GM18517 (cell line): ENCODE data around the gene AFAP1L2.

Experiments
- ATAC-seq: cut with Tn5 transposase; IDR thresholded peaks from one replicate; pipeline ENCODE4 v1.9.1; 2021; ENCODE audit warnings: mild to moderate bottlenecking, moderate library complexity; ENCODE audit not compliant: unreplicated experiment

The AFAP1L2 gene

DNA sequence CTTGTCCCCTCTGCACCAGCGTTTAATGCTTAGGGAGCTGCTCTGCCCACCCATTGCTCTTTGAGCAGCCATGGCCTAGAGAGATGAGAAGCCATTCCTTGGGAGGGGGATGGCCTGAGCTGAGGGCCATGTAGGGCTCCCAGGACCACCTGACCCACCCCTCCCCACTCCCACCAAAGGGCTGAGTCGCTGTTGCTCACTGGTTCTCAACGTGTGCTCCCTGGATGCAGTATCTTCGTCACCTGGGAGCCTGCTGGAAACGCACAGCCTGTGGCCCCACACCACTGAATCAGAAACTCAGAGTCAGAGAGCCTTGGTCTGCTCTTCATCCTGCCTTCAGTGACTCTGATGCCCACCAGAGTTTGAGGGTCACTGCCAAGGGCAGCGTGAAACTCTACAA, 128.2 kb downstream of the AFAP1L2 start:
- ATAC-seq, result no peak

DNA sequence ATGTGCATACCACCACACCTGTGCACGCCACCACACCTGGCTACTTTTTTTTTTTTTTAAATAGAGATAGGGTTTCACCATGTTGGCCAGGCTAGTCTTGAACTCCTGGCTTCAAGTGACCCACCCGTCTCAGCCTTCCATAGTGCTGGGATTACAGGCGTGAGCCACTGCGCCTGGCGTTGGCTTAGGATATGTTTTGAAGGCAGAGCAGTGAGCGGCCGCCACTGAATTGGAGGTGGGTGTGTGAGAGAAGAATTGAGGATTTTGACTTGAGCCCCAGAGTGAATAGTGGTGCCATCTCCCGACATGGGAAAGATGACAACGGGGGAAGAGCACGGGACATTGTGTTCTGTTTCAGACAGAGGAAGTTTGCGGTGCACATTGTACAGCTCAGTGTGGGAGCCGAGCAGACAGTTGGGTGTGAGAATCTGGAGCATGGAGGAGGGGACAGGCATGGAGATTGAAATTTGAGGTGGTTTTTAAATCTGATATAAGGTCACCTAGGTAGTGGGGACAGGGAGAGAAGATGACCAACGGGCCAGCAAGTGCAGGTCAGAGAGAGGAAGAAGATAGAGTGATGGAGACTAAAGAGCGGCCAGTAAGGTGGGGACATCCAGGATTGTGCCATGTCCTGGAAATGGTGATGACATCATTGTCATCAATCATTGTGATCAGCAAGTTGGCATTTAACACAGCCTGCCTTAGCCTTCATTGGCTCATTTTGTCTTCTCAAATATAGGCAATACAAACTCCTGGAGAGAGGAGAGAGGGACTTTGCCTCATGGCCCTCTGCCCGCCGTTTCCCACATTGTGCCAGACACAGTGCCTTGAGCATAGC, 129.5 kb downstream of the AFAP1L2 start:
- no peak for ATAC-seq

DNA sequence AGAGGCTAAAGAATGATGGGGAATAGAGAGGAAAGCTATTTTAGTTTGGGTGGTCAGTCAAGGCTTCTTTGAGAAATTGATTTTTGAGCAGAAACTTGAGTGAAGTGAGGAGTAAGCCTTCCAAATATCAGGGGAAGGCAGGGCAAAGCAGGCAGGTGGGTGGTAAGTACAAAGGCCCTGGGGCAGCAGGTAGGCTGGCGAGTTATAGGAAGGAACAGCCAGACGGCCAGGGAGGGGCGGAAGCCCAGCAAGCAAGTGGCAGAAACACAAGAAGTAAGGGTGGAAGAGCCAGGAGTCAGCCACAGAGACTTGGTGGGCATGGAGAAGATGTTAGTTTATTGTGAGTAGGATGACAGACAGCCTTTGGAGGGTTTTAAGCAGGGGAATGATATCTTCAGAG, 130.4 kb downstream of the AFAP1L2 start:
- ATAC-seq, result no peak

DNA sequence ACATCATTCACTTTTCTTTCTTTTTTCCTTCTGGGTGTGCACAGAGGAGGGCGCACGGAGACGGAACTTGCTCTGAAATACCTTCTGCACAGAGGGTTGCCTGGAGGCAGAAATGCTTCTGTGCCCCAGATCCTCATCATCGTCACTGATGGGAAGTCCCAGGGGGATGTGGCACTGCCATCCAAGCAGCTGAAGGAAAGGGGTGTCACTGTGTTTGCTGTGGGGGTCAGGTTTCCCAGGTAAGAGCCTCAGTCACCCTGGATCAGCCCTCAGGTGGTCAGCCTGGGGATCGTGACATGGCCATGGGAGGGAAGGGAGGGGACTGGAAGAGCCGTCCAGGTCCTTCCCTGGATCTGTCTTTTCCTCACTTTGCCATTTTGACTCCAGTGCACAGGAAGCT, 131.6 kb downstream of the AFAP1L2 start:
- no peak for ATAC-seq

DNA sequence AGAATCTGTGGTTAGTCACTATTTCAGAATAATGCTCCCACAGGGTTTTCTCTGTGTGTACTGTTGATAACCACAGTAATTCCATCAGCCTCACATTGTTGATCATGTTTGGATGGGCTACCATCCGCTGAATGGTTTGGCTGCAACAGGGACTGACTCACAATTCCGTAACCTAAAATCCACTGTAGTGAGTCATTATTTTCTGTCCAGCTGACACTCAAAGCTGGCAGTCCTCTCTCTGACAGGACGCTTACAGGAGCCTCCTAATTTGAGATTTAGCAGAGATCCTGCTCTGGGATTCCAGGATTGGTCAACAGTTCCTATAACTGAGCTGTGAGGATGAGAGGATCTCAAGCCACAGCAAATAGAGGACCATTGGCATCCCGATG, 132.5 kb downstream of the AFAP1L2 start:
- ATAC-seq, result no peak

DNA sequence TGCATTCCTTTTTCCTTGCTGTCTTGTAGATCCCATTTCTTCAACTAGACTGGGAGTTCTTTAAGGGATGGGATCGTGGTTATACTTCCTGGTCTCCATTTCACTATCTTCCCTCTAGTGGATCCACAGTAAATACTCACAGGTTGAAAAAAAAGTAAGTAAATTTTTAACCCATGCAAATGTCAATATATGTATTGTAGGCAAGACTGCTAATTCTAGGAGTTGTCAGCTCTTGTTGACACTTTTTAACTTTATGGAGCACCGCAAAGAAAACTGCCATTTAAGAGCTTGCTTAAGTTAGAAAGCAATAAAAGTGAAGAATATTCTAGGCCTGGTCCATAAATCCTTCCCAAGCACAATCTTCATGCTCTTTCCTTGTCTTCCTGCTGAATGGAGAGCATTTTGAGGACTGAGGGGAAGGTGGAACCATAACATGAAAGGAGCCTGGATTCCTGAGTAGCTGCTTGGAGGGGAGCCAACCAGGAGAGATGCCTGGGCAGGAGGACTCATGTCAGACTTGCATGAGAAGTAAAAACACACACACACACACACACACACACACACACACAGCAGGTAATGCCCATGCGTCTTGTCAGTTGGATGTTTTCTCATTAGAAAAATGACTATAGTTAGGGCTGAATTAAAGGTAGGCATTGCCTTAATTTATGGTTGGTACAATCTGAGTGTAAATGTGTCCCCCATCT, 133.1 kb downstream of the AFAP1L2 start:
- no peak for ATAC-seq

DNA sequence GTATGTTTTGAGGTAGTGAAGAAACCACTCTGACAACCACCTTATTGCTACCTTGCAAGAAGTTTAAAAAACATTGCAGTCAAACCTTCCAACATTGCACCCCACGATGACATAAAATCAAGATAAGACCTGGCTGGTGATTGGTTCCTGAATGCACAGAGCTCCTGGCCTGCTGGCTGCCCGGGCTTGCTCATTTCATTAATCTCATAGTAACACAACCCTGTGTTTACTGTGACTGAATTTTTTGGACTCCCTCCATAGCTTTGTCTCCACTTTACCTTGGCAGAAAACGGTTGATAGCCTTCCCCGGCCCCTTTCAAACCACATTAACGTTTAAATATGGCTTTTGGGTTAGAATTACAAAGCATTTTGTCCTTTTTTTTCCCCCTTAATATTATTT, 137.8 kb downstream of the AFAP1L2 start:
- no peak for ATAC-seq

DNA sequence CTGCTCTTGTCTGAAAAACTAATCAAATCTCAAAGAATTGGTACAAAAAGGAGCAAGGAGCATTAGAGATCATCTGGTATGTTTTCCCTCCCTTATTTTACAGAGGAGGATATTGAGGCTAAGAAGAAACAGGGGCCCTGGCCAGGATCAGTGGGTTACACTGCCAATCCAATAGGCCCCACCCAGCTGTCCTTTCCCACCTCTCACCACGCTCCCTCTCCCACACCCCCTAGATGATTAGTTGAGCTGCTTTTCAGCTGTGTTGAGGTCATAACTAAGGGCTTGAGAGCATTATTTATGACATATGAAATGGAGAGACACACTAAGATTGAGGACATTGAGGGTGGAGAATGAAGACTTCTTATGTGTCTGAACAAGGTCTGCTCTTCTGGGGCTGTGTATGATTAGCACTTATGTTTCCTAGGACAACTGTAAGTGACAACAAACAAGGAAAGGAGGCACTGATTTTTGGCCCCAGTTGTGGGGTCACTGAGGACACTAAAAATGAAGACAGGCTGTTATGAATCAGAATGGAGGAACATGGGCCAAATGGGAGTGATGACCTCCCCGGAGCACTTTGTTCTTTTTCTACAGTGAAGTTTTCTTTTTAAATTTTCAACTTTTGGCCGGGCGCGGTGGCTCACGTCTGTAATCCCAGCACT, 138.8 kb downstream of the AFAP1L2 start:
- ATAC-seq, result no peak

DNA sequence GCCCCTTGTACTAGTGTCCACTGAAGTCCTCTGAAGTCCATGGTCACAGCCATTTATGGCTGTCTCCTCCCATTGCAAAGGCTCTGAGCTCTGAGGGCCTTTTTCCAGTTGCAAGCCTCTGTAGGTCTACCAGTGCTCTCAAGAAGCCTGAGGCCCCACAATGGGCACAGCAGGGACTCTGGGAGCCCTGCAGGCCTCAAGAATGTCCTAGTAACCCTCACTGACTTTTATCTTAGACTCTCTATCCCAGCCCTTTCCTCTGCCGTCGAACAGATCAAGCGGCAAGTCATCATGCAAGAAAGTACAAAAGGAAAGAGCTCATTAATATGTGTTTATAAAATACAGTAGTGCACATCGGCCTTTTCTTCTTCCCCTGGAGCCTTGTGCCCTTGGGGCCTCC, 141.8 kb downstream of the AFAP1L2 start:
- ATAC-seq, result no peak

DNA sequence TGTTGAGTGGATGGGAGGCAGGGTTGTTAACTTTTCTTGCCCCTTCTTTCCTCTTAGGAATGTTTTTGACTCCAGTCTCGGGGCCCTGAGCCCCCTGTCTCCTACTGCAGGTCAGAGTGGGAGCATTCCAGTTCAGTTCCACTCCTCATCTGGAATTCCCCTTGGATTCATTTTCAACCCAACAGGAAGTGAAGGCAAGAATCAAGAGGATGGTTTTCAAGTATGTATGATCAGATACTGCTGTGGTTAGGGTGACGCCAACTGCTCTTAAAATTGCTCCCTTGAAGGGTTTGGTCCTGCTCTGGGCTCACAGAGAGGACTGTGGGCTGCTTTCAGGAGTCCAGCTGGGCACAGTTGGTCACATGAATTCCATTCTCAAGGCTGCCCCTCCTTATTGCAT, 143.2 kb downstream of the AFAP1L2 start:
- ATAC-seq, result no peak

DNA sequence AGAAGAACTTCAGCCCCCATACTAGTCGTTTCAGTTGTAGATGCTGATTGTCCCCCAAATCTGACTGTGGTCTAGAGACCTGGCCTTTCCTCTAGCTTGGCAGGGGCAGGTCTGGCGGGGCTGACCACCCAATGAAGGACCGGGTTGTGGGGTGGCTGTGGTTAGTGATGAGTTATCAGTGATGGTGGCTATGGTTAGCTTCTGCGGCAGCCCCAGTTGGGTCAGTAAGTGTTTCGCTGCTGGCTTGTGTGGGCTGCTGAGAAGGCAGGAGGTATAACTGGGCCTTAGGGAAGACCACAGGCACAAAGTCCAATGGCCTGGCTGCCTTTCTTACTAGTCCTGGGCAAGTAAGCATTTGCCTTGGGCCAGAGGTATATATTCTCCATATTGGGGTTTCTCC, 143.9 kb downstream of the AFAP1L2 start:
- no peak for ATAC-seq

DNA sequence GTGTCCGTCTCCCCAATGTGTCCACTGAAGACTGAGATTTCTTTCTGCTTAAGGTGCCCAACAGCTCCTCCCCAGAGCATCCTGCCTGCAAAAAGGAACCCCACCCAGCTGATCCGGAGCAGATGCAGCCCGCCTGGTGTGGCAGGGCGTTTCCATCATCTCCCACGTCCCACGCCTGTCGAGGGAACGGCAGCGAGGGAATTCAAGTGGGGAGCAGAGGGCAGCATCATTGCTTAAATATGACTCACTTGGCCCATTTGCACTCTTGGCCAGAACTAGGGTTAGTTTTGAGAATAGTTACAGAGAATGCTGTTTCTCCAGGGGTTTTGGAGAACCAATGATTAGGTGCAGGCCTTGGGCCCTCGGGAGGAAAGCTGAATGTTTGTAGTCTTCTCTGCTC, 144.5 kb downstream of the AFAP1L2 start:
- ATAC-seq, result no peak

DNA sequence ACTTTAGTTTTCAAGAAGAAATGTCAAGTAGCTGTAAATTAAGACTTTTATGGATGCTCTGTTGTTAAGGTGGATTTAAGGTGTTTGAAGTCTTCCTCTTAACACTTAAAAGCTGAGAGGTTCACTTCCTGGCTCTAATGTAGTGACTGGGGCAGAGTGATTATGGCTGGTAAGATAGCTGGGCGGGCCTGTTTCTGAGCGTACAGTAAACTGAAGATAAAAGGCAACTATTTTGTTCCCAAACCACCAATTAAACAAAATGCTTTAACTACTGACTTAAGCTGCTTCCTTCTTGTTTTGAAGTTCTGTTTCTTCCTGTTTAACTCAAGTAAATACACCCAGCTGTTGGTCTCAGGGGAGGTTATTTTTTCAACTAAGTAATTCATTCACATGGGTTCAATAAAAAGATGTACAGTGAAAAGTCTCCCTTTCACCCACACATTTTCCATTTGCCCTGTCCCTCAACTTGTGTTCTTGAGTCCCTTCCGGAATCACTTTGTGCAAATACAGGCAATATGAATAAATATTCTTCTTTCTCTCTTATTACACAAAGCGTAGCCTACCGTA, 145.9 kb downstream of the AFAP1L2 start:
- no peak for ATAC-seq

DNA sequence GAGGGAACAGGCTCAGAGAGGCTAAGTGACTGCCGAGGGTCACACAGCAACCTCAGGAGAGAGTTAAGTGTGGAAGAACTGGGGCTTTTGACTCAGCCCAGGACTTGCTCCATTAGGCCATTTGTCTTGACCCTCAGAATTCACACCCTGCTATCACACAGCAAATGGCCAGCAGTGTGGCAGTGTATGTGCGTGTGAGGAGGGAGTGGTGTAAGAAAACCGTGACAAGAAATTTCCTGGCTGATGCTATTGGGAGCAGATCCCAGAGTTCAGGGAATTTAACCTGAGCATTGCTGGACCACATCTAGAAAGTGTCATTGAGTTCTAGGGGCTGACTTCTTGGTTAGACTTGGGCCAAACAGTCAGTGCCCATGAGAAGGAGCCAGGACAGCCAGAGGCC, 146.8 kb downstream of the AFAP1L2 start:
- ATAC-seq, result no peak

DNA sequence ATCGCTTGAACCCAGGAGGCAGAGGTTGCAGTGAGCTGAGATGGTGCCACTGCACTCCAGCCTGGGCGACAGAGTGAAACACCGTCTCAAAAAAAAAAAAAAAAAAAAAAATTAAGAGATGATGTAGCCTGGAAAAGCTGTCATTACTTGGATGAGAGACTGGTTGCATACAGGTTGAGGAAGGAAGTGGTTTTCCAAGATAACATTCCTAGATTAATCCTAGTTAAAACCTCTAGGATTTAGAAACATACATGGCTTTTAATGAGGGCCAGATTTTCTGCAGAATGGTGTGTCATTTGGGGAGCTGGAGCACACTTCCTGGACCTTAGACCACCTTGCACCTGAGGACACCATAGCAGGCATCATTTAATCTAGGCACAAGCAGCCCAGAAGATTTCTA, 147.5 kb downstream of the AFAP1L2 start:
- no peak for ATAC-seq

DNA sequence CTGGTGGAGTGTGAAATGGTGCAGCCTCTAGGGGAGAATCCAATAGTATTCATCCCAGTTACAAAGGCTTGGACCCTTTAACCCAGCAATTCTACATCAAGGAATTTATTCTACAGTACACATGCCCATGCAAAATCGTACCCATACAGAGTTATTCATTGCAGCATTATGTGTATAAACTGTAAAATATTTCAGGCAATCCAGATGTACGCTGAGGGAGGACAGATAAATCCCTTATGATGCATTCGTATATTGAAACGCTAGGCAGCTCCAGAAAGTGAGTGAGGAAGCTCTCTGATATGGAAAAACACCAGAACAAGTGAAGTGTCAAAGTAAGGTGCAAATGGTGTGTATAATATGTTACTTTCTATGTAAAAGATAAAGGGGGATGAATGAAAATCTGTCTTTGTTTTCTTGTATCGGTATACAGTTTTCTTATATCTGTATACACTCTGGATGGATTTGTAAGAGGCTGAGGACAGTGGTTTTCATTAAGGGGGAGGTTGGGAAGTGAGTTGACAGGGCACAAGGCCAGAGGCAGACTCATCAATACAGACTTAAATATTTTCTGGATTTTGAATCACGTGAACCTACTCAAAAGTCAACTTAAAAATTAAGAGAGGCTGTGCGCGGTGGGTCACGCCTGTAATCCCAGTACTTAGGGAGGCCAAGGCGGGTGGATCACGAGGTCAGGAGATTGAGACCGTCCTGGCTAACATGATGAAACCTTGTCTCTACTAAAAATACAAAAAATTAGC, 148.1 kb downstream of the AFAP1L2 start:
- ATAC-seq, result no peak

DNA sequence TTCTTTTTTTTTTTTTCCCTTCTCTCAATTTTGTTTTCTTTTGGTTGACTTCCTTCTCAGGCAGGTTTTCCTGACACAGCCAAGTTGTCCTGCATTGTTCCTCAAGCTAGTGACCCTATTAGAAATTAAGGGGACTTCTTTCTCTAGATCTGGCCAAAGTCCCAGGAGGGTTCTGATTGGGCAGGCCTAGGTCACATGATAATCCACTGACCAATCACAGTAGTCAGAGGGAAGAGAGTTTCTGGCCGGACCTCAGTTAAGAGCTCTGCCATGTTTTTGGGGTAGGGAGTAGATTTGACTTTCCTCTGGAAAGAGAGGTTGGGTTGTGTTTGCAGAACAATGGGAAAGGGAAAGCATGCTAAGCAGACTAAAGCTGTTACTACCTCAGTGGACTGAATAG, 149.1 kb downstream of the AFAP1L2 start:
- no peak for ATAC-seq

DNA sequence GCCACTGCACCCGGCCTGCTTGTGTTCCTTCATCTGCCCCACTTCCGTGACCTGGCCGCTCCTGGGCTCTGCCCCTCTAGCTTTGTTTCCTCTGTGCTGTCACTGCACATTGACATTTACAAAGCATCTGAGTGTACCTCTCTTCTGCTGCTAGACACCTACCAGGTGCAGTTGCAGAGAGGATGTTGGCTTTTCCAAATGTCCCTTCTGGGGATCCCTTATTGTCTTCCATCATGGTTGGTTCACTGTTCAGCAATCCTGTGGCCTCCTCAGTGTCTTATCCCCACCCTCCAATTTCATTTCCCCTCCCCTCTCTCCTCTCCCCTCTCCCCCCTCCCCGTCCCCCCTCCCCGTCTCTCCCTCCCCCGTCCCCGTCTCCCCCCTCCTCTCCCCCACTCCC, 151.4 kb downstream of the AFAP1L2 start:
- ATAC-seq, result no peak

DNA sequence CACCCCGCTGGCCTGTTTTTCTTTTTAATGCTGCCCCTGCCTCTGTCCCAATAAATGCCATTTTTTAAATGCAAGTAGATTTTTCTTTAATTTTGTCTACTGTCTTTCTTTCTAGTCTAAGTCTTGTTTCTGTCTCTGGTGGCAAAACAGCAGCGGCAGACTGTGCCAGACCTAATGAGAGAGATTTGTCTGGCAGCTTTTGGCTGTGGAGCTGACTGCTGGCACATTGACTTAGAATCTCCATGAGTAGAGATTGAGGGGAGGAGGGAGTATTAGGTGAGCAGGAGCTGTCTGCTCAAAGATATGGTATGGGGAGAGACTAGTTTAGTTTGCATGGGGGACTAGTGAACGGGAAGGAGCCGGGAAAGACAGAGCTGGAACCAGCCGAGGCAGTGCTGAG, 152.2 kb downstream of the AFAP1L2 start:
- ATAC-seq, result no peak

DNA sequence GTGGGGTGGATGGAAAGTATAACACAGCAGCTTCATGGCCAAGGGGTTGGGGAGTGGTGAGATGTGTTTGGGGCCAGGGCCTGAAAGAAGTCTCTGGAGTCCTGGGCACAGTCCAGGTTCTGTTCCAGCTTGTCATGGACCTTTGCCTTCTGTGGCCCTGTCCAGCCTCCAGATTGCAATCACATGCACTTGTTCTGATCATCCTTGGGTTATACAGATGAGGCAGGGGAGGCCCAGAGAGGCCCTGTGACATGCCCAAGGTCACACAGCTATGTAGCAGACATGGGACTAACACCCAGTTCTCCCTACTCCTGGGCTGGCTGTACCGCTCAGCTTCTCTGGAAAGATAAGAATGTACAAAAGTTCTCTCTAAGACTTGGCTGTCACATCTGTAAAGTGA, 153.6 kb downstream of the AFAP1L2 start:
- no peak for ATAC-seq

DNA sequence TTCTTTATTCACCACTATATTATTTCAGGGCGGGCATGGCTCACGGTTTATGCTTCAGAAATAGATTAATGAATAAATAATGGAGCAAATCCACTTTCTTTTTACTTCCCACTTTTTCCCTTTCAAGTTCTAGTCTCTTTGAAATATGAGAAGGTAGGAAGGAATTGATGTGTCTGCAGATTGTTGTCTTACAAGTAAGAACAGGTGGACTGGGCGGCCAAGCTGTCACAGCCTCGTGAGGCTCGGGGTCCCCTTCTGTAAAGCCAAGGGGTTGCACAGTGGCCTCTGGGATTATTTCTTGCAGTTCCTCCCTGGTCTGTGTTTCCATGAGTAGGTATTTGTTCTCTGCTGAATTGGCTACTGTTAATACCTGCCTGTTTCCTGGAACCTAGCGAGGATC, 154.1 kb downstream of the AFAP1L2 start:
- no peak for ATAC-seq
